CD14-positive monocyte (primary cell): ENCODE measurements around the gene VEPH1. TPM values are rescaled to one million over a fixed set of nuclear protein-coding genes. Genes with fewer than 3 reads are reported as not detected.

Source experiments
- DNase-seq, 3 donors: peaks; one replicate each; pipeline ENCODE4 v3.0.0-alpha.2; 2011 to 2022
- H2AFZ ChIP-seq: 2 replicates; pipeline ENCODE4 v1.6.0; 2012; ENCODE audit warnings: mild to moderate bottlenecking, low read depth, low read length, inconsistent platforms; ENCODE audit not compliant: insufficient read depth, poor library complexity, severe bottlenecking
- H3K27ac ChIP-seq, 2 donors: 1 replicate in 1 of 2; 2 replicates in 1 of 2; pipeline ENCODE4 v1.5.1; 2012 to 2013; ENCODE audit warnings: low read length in 2 of 2, control low read depth in 1 of 2, inconsistent platforms in 1 of 2, low read depth in 1 of 2, mild to moderate bottlenecking in 1 of 2
- H3K27me3 ChIP-seq, 2 donors: one replicate each; pipeline versions ENCODE4 v1.6.0 to v1.6.1; 2011 to 2013; ENCODE audit warnings: low read length in 2 of 2; ENCODE audit not compliant: control insufficient read depth in 2 of 2, insufficient read depth in 2 of 2
- H3K36me3 ChIP-seq, 2 donors: replicated peaks in 1 of 2; 1 replicate in 1 of 2; 2 replicates in 1 of 2; pipeline versions ENCODE4 v1.5.1 to v1.6.1; 2012 to 2013; ENCODE audit warnings: low read length in 2 of 2, control low read depth in 1 of 2, inconsistent platforms in 1 of 2, mild to moderate bottlenecking in 1 of 2; ENCODE audit not compliant: insufficient read depth in 2 of 2, control insufficient read depth in 1 of 2
- H3K4me1 ChIP-seq, 2 donors: 1 replicate in 1 of 2; 2 replicates in 1 of 2; pipeline versions ENCODE4 v1.5.1 to v1.6.1; 2012 to 2013; ENCODE audit warnings: low read length in 2 of 2, control low read depth in 1 of 2, inconsistent platforms in 1 of 2, mild to moderate bottlenecking in 1 of 2, moderate library complexity in 1 of 2; ENCODE audit not compliant: insufficient read depth in 2 of 2, control insufficient read depth in 1 of 2
- H3K4me2 ChIP-seq: replicated peaks from 2 replicates; pipeline ENCODE3; 2012; ENCODE audit warnings: low read length, moderate library complexity, mild to moderate bottlenecking; ENCODE audit not compliant: poor library complexity, severe bottlenecking; ENCODE audit errors: extremely low read depth
- H3K4me3 ChIP-seq, 3 experiments: fragments of 200-600 bp in 1 of 3; sonication (generic) in 1 of 3; replicated peaks in 1 of 3; 1 replicate in 2 of 3; 2 replicates in 1 of 3; pipeline ENCODE4 v1.5.1; 2011 to 2013; ENCODE audit warnings: low read length in 3 of 3, mild to moderate bottlenecking in 3 of 3, control low read depth in 2 of 3, low read depth in 2 of 3, inconsistent platforms in 1 of 3, moderate library complexity in 1 of 3
- H3K79me2 ChIP-seq: 2 replicates; pipeline ENCODE4 v1.6.0; 2012; ENCODE audit warnings: mild to moderate bottlenecking, control low read depth, inconsistent platforms, low read length, moderate library complexity; ENCODE audit not compliant: insufficient read depth
- H3K9ac ChIP-seq: 2 replicates; pipeline ENCODE4 v1.6.0; 2017; ENCODE audit warnings: low read length, mild to moderate bottlenecking; ENCODE audit not compliant: insufficient read depth, poor library complexity, severe bottlenecking
- H3K9me3 ChIP-seq, 2 donors: replicated peaks in 1 of 2; 1 replicate in 1 of 2; 2 replicates in 1 of 2; pipeline versions ENCODE4 v1.5.1 to v1.6.1; 2012 to 2013; ENCODE audit warnings: low read length in 2 of 2, control low read depth in 1 of 2; ENCODE audit not compliant: control insufficient read depth in 1 of 2, insufficient read depth in 1 of 2
- H4K20me1 ChIP-seq: 2 replicates; pipeline ENCODE4 v1.6.0; 2012; ENCODE audit warnings: mild to moderate bottlenecking, low read length, control low read depth, moderate library complexity; ENCODE audit not compliant: insufficient read depth
- H3K27ac Mint-ChIP-seq, 7 donors: one replicate each; pipeline ENCODE4 v1.8.0; 2020; ENCODE audit warnings: mild to moderate bottlenecking in 7 of 7, mixed read lengths in 7 of 7, moderate library complexity in 6 of 7, inconsistent platforms in 2 of 7
- H3K27me3 Mint-ChIP-seq, 3 donors: one replicate each; pipeline ENCODE4 v1.8.0; 2021 to 2022; ENCODE audit warnings: low read depth in 3 of 3, mild to moderate bottlenecking in 3 of 3, mixed read lengths in 3 of 3, moderate library complexity in 3 of 3, inconsistent platforms in 1 of 3
- H3K36me3 Mint-ChIP-seq, 2 donors: one replicate each; pipeline ENCODE4 v1.8.0; 2020; ENCODE audit warnings: mixed read lengths in 2 of 2, inconsistent platforms in 1 of 2, mild to moderate bottlenecking in 1 of 2
- H3K4me1 Mint-ChIP-seq: one replicate; pipeline ENCODE4 v1.8.0; 2020; ENCODE audit warnings: mild to moderate bottlenecking, mixed read lengths
- H3K4me3 Mint-ChIP-seq, 2 donors: one replicate each; pipeline ENCODE4 v1.8.0; 2020; ENCODE audit warnings: mild to moderate bottlenecking in 2 of 2, mixed read lengths in 2 of 2, moderate library complexity in 1 of 2
- H3K9me3 Mint-ChIP-seq, 7 donors: one replicate each; pipeline ENCODE4 v1.8.0; 2020 to 2022; ENCODE audit warnings: mixed read lengths in 7 of 7, mild to moderate bottlenecking in 6 of 7, moderate library complexity in 6 of 7, inconsistent platforms in 2 of 7
- WGBS: methylation state at CpG from one replicate; pipeline ENCODE4 v1.1.5; 2013; ENCODE audit warnings: missing lambda C conversion rate; ENCODE audit not compliant: insufficient coverage; 5-methylcytosine and 5-hydroxymethylcytosine counted together
- intact Hi-C, 2 donors: fragments of 100-400 bp; cut with micrococcal nuclease; formaldehyde crosslinking; loops; one replicate each; pipeline versions ENCODE4 v1.15.0 to v1.15.1; 2023
- polyA plus RNA-seq, 3 donors: library from polyadenylated mRNA; depleted of rRNA in 1 of 3; unstranded in 2 of 3; stranded (reverse) in 1 of 3; fragments of 300-500 nt in 2 of 3; fragments of >200 nt in 1 of 3; fragmentation: Illumina TruSeq in 2 of 3; gene quantifications; 1 replicate in 2 of 3; 2 replicates in 1 of 3; pipeline ENCODE4 v1.2.3, GENCODE V29; 2012 to 2021
- TF ChIP-seq, protein P1 (sequence below): fragments of 200-600 bp; IDR thresholded peaks from one replicate; pipeline ENCODE4 v1.8.0; 2022; ENCODE audit warnings: antibody characterized with exemption, mild to moderate bottlenecking

VEPH1 gene
- polyA plus RNA-seq, 3 donors = 0.44 TPM; not detected in 2

DNA sequence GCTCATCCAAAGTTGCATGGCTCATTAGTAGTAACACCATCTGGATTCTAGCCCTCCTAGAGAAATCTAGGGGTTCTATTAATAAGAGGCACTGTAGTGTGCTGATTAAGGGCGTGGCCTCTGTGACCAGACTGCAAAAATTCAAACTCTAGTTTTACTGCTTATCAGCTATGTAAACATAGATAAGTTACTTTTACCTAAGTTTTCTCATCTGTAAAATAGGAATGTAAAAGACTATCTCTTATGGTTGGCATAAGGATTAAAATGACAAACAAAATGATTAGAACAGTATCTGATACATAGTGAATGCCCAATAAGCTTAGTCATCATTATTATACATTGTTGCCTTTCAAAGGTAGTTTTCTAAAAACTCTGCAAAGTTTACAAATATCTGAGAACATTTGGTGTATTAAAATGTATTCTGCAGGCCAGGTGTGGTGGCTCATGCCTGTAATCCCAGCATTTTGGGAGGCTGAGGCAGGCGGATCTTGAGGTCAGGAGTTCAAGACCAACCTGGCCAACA lies 62.1 kb downstream of the VEPH1 start:
- Histone ChIP-seq H4K20me1 (no peaks in the 10 kb centered on the region), H3K27me3 (peaks cover 3 to 7% of the 10 kb centered on the region in 2 donors), H3K36me3 (peaks cover 2 to 23% of the 10 kb centered on the region in 2 donors), H3K4me1 (peaks cover 34 to 56% of the 10 kb centered on the region in 2 donors), H3K79me2 (peaks cover 9% of the 10 kb centered on the region), H3K4me3 (no peak overlapping the region), H3K9ac (no peak overlapping the region), H3K9me3 (no peaks in the 10 kb centered on the region), H2AFZ (no peak overlapping the region), H3K4me2 (no peak overlapping the region), H3K27ac (no peak overlapping the region)
- intact Hi-C loops = no loop called here
- H3K27me3 Mint-ChIP-seq = peaks cover 9 to 16% (median 11%) of the 10 kb centered on the region in 3 donors
- H3K4me3 Mint-ChIP-seq = no peak overlapping the region
- peaks cover 16 to 27% of the 10 kb centered on the region in 2 donors for H3K36me3 Mint-ChIP-seq
- H3K4me1 Mint-ChIP-seq = peaks cover 51% of the 10 kb centered on the region
- DNase-seq = no peak
- no peak overlapping the region for H3K27ac Mint-ChIP-seq
- TF ChIP-seq, protein P1, sequence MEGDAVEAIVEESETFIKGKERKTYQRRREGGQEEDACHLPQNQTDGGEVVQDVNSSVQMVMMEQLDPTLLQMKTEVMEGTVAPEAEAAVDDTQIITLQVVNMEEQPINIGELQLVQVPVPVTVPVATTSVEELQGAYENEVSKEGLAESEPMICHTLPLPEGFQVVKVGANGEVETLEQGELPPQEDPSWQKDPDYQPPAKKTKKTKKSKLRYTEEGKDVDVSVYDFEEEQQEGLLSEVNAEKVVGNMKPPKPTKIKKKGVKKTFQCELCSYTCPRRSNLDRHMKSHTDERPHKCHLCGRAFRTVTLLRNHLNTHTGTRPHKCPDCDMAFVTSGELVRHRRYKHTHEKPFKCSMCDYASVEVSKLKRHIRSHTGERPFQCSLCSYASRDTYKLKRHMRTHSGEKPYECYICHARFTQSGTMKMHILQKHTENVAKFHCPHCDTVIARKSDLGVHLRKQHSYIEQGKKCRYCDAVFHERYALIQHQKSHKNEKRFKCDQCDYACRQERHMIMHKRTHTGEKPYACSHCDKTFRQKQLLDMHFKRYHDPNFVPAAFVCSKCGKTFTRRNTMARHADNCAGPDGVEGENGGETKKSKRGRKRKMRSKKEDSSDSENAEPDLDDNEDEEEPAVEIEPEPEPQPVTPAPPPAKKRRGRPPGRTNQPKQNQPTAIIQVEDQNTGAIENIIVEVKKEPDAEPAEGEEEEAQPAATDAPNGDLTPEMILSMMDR = no peak
- WGBS = 100% methylated on average over 1 of the region's 2 CpGs
- no peaks in the 10 kb centered on the region for H3K9me3 Mint-ChIP-seq

- DNase-seq = no peak
- Mint-ChIP-seq H3K4me1 (peaks cover 37% of the 10 kb centered on the region), H3K27me3 (peaks cover 9 to 16% (median 11%) of the 10 kb centered on the region in 3 donors), H3K27ac (peak overlapping the region in 3 of 7 donors; percentile 64 to 87 (median 68)), H3K4me3 (peak overlapping the region; percentile 86 to 98), H3K36me3 (peaks cover 16 to 27% of the 10 kb centered on the region in 2 donors), H3K9me3 (no peaks in the 10 kb centered on the region)
- Histone ChIP-seq H3K4me2 (peak overlapping the region; percentile 94), H3K4me3 (peak overlapping the region; percentile 59 to 94 (median 80)), H3K79me2 (peaks cover 9% of the 10 kb centered on the region), H3K27me3 (peaks cover 3 to 7% of the 10 kb centered on the region in 2 donors), H3K36me3 (peaks cover 2 to 22% of the 10 kb centered on the region in 2 donors), H2AFZ (peak overlapping the region; percentile 81), H3K4me1 (peaks cover 19 to 38% of the 10 kb centered on the region in 2 donors), H3K9ac (peak overlapping the region; percentile 64), H3K27ac (peak overlapping the region in 1 of 2 donors; percentile 88), H4K20me1 (no peaks in the 10 kb centered on the region), H3K9me3 (no peaks in the 10 kb centered on the region)
- intact Hi-C loops = no loop called here
- TF ChIP-seq, protein P1 = no peak
- 1% methylated on average over 18 of the region's 22 CpGs for WGBS
Observed at GRCh38 chr3:157438194-157438730, 65.0 kb downstream of the VEPH1 start.
